ENCODE data around the gene SHISA2.

DNA sequence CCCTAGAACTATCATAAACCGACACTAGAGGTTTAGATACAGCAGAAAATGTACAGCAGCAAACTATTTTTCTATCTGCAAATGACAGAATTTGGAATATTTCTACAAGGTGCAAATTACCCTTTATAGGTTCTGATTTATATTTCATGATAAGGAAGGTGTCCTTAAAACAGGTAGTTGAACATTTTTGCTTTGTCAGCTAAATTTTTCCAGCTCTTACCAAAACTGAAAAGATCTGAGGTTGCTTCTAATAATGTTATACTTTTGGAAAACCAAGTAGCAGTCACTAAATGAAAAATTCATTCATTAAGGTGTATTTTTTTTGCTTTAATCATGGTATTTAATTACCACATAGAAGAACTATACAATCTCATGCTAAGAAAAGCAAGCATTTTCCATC is 9.0 kb downstream of the SHISA2 start:
- TF ChIP-seq POLR2AphosphoS5 (IDR thresholded peaks at IDR 0.05) (no peak), CTCF (IDR thresholded peaks at IDR 0.05) (no peak), POLR2A (IDR thresholded peaks at IDR 0.05) (no peak), EP300 (IDR thresholded peaks at IDR 0.05; ENCODE audit: low read depth) (no peak)

All from transverse colon (tissue), 4 donors.